ENCODE data around the gene DLG2. TPM values are rescaled to one million over a fixed set of nuclear protein-coding genes. Genes with fewer than 3 reads are reported as not detected.

DLG2 gene
- total RNA-seq, 1 donor from 2014 or later, result 25.3 TPM

DNA sequence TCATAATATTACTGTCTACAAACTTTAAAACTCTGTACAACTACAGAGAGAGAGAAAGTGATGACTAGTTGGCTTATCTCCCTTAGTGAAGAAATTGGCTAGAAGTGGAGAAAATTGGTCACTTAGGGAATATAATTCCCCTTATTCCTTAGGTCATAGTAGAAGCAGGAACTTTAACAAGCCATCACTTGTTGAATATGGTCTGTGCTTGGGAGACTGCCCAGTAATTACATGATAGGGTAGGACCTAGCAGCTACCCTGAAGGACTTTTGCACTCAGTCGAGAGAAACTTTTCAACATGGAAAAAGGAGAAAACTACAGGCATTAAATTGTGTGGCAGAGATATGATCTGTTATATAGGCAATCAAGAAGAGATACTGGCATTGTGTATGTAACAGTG, 1764.5 kb downstream of the DLG2 start:
- DNase-seq (ENCODE audit: low spot score), result no peak

DNA sequence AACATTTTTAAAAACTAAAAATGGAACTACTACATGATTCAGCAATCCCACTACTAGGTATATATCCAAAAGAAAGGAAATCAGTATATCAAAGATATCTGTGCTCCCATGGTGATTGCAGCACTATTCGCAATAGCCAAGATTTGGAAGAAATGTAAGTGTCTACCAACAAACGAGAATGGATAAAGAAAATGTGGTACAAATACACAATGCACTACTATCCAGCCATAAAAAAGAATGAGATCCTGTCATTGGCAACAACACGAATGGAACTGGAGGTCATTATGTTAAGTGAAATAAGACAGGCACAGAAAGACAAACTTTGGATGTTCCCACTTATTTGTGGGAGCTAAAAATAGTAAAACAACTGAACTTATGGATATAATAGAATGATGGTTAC, 1765.1 kb downstream of the DLG2 start:
- DNase-seq (ENCODE audit: low spot score), result no peak

DNA sequence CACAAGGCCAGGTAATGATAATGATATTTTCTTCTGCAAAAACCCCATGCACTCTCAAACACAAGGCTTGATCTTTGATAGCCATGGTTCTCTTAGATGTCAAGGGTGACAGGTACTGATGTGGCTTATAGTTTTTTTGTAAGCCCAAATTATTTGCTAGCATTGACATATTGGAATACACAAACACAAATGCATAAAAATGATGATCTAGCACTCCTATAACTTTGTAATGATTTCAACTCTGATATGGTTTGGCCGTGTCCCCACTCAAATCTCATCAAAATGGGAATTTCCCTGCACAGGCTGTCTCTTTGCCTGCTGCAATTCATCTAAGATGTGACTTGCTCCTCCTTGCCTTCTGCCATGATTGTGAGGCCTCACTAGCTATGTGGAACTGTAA, 1768.5 kb downstream of the DLG2 start:
- no peak for DNase-seq (ENCODE audit: low spot score)

DNA sequence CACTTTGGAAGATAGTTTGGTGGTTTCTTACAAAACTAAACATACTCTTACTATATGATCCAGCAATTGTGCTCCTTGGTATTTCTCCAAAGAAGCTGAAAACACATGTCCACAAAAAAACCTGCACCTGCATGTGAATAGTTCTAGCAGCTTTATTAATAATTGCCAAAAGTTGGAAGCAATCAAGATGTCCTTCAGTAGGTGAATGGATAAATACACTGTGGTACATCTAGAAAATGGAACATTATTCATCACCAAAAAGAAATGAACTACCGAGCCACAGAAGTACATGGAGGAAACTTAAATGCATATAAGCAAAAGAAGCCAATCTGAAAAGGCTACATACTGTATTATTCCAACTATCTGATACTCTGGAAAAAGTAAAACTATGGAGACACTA, 1771.9 kb downstream of the DLG2 start:
- no peak for DNase-seq (ENCODE audit: low spot score)

DNA sequence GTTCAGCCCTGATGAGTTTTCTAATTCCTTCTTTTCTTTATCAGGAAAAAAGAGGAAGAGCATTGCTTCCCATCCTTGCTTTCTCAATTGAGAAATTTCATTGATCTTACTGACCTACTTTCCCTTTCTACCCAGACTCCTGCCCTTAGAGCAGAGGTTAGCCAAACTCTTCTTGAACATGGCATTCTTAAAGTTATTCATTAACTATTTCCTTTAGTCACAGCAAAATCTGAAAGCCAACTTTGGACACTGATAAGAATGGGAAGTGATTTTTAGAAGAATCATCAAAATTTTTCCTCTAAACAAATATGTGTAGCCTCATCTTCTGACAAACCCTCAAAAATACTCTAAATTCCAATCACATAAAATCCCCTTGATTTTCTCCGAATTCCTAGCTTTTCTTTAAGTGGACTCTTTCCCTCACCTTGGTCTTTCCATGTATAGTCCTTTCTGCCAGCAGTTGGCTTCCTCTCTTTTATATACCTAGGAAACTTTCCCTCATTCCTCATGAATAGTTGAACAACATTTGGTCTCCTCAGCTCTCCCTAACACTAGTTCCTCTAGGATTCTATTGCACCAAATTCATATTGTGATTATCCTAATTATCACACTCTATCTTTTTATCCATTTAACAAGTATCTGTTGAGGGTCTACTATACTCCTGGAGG, 1774.2 kb downstream of the DLG2 start:
- DNase-seq (ENCODE audit: low spot score), result no peak

DNA sequence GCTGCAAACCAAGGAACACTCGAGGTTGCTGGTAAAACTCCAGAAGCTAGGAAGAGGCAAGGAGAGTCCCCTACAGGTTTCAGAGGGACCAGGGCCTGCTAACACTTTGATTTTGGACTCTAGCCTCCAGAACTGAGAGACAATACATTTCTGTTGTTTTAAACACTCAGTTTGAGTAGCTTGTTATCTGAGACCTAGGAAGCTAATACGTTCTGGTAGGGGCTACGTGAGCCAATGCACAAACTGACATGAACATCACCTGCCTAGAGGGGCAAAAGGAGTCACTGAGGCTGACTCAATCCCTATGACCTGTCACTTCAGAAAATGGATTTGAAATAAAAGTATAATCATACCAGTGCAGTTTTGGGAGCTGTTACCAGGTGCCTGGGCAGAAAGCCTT, 1775.1 kb downstream of the DLG2 start:
- no peak for DNase-seq (ENCODE audit: low spot score)

DNA sequence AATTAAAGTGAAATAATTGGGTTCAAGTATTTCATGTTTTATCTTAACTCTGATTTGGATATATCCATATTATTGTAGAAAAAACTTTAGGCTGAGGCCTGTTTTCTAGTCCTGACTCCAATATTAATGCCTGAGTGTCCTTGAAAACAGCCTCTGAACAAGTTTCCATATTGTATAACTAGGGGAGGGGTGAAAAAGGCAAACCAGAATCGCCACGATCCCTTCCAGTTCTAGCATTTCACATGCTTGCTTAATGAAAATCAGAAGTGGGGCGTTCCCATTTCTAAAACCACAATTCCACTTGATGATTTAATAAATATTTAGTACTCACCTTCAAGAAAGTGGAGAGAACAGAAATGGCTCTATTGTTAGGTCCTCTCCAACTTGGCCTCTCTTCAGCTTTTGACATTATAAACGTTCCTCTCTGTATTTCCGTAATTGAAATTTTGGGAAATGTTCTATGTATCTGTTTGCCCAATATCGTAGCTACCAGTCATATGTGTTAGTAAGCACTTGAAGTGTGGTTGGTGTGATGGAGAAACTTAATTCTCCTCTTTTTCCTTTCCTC, 1779.6 kb downstream of the DLG2 start:
- no peak for DNase-seq (ENCODE audit: low spot score)

DNA sequence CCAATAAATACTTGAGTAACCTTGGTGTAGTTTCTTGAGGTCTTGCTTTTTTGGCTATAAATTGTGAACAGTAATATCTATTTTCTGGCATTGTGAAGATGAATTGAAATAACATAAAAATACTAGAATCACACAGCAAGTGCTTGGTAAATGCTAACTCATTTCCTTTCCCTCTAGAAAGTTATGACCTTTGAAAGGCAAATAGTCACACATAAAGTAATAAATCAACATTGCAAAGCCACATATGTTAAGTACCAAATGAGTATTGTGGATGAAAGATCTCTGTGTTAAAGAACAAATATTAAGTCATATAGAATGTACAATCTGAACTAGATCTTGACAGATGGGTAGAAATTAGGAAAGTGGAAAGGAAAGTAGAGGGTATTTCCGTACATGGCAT, 1781.3 kb downstream of the DLG2 start:
- no peak for DNase-seq (ENCODE audit: low spot score)

DNA sequence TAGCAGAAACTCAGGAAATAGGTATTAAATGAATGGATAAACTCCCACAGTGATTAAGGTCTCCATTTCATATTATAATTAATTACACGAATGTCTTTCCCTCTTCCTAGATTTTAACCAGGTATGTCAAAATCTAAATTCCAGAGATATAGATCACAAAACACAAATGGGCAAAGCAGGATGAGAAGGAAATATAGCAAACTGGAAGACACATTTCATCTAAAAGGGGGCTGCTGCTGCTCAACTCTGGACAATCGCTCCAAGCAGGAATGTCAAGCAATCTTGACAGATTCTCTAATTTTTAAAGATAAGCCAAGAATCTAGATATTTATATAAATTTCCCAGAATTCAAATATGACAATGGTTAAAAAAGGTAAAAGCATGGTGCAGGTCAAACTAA, 1786.8 kb downstream of the DLG2 start:
- no peak for DNase-seq (ENCODE audit: low spot score)

DNA sequence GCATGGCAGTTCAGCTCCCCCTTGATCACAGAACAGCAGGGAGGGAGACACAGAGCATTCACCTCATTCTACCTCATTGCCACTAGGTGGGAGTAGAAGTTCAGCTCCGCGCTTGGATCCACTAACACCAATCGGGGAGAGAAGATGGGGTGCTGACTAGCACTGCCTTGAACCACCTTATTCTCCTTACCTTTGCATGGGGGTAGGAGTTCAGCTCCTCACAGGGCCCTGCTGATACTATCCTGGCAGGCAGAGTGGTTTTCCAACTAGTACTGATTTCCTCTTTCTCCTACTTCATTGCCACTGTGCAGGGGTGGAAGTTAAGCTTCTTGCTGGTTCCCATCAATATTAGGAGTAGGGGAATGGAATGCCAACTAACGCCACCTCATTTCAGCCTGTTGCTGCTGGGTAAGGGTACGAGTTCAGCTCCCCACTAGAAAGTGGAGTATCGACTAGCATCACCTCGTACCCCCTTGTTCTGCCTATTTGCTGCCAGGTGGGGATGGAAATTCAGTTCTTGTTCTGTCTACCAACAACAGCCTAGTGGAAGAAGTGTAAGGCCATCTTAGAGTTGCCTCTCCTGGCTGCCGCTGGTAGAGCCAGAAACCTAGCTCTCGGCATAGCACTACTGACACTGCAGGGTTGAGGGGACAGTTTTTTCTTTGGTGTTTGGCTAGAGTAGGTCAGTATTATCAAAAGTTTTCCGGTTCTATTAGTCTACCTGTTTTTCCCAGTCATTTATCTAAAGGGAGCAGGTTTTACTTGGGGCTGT, 1790.1 kb downstream of the DLG2 start:
- peak; percentile 31 for DNase-seq (ENCODE audit: low spot score)

DNA sequence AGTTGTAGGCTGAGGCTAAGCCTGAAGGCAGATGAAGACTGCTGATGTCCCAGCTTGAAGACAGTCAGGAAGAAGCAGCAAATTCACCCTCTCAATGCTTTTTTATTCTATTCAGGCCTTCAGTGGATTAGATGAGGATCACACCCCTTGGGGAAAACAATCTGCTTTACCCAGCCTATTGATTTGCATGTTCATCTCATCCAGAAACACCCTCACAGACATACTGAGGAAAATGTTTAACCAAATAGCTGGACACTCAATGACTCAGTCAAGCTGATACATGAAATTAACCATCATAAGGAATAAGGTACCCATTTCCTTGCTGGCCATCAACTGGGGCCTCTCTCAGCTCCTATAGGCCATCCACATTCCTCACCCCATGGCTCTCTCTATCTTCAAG, 1791.1 kb downstream of the DLG2 start:
- DNase-seq (ENCODE audit: low spot score), result no peak

DNA sequence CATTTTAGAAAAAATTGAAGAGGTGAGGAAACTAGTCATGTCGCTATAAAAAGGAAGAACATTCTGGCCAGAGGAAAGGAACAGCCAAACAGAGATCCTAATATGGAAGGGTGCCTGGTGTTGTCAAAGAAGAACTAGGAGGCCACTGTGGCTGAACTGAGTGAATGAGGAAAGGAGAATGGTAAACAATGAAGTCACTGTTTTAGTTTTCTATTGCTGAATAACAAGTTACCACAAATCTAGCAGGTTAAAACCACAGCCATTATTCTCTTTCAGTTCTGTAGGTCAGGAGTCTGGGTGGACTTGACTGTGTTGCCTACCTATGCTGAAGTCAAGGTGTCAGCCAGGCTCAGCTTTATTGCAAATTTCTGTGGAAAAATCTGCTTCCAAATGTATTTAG, 1791.7 kb downstream of the DLG2 start:
- DNase-seq (ENCODE audit: low spot score), result no peak

DNA sequence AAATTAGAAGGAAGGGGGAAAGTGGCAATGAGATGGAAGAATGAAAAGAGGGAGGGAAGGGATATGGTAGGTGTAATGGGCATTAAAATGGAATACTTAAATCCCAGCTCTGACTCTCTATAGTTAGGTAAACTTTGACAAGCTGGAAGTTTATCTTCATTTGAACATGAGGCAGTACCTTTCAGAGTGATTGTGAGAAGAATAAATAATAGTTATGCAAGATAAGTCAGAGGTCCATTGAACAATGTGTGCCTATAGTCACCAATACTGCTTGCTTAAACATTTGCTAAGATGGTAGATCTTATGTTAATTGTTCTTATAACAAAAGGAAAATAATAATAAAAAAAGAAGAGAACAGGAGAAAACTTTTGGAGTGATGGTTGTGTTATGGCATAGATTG, 1795.2 kb downstream of the DLG2 start:
- no peak for DNase-seq (ENCODE audit: low spot score)

DNA sequence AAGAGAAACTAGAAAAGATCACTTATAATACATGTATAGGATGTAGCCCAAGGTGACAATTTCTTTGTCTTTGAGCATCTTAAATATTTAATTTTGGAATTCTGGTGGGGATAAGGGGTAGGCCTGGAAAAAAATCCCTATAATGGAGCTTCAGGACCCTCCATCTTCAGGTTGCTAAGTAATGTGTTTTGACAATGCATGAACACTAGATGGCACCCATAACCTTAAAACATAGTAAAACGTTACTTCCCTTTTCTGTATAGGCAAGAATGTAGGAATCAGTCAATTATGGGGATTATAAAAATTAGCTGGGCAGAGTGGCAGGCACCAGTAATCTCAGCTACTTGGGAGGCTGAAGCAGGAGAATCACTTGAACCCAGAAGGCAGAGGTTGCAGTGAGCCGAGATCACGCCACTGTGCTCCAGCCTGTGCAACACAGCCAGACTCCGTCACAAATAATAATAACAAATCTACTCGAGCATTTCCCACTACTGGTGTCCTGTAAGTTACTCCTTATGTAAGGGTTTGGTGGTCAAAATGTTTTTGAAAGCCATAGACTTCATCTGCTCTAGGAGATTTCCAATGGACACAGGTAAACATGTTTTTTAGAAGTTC, 1799.1 kb downstream of the DLG2 start:
- peak; percentile 30 for DNase-seq (ENCODE audit: low spot score)

DNA sequence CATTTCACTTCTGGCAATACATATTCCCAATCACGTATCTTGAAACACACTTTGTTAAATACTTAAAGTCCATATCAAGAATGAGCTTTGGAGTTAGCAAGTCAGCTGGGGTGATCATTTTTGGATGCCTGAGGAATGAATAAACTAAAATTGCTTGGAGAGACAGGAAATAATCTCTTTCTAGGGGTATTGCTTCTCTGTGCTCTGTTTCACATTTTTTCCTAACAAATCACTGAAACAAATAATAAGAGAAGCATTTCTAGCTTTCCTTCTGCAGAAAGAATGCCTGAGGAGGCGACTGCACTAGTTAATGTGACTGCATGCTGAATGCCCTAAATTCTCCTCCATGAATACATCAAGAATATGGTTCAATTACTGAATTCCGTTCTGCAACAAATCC, 1799.6 kb downstream of the DLG2 start:
- DNase-seq (ENCODE audit: low spot score), result no peak

DNA sequence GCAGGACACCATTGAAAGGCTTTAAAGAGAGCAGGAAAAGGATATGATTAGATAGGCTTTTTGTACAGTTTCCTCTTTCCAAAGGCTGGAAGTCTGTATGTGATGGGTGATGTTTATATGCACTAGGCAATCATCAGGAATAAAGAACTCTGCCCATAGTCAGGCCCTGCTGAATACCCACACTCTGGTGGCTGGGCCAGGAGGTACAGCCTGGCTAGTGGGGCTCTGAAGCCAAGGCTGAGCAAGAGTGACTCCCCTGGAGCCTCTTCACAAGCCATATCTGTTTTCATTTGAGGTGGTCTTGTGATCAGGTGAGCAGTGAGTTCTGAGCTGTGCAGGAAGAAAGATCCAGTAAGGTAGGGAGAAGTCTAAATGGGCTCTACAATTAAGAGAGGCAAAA, 1801.1 kb downstream of the DLG2 start:
- DNase-seq (ENCODE audit: low spot score), result no peak

DNA sequence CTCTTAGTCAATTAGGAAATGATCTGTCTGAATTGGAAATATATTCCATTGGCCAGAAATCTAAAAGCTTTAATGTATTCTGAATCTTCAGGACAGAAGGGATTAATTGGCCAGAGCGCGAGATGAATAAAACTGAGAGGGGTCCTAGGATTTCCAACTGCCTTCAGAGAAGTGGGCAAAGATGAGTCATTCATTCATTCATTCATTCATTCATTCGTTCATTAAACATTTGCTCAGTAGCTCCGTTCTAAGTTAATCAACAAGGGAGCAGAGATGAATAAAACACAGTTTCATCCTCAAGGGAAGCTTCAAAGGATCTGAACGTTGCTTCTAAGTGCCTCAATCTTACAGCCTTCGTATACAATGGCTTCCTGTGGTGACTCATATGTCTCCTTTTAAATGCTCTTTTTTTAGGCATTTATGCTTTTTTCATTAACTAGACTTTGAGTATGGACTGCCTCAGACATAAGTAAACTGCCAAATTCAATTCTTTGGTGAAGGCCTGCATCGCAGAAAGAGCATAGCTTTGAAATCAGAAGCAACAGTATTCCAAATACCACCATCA, 1803.6 kb downstream of the DLG2 start:
- no peak for DNase-seq (ENCODE audit: low spot score)

DNA sequence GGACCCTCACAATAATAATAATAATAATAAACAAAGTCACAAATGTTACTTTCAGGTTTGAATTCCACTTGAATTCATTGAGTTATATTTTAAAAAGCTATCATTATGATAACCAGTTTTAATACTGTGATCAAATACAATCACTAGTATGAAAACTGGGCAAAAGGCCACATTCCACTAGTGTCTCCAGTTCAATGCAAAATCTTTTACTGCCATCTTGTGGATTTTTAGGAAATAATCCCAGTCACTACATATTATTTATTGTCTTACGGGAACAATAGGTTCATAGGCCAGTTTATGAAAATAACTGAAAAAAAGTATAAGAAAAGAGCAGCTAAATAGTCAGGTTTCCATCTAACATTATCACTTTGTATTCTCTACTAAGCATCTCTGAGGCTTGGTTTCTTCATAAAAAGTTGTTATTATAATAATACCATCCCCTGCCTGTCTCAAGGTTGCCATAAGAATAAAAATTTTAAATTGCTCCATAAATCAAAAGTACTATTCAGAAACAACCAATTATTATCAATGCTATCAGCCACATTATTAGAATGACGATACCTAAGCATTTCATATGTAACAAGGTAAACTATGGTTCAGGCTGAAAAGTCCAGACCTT, 1807.1 kb downstream of the DLG2 start:
- peak; percentile 76 for DNase-seq (ENCODE audit: low spot score)

DNA sequence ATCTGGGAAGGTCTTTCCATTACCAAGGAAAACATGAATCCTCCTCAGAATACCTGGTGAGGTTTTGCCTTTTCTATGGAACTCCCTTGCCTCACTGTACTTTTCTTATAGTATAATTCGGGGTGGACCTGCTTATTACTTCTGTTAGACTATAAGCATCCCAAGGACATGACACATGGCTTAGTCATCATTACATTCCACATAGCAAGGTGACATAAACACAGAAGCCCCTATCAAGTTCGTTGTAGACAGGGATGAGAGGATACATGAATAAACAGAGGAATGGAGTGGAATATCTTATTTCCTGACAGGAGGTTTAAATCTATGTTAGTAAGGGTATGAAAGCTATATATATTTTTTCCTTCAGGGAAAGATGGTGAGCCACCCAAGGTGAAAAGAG, 1808.8 kb downstream of the DLG2 start:
- no peak for DNase-seq (ENCODE audit: low spot score)

DNA sequence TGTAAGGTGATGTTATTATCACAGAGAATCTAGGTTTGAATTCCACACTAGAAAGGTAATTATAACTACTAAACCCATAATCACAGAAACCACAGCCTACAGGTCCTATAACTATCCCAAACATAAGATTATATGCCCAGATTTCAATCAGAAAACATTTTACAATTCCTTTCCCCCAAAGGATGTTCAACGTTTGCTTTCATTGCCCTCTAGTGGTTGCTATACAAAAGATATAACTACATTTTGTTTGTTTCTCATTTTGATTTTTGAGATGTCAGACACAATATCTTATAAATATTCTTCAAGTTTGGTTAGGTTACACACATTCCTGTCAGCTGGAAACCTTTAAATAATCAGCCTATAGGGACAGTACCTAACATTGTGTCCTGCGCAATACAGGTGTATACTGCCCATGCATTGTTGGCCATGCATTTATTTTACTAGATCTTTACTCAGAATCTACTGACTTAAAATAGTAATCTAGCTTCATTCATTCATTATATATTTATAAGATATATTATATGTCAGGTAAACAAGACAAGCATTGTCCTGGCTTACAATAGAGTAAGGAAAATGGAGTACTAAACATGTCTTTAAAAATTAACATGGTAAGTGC, 1810.5 kb downstream of the DLG2 start:
- DNase-seq (ENCODE audit: low spot score), result peak; percentile 38

DNA sequence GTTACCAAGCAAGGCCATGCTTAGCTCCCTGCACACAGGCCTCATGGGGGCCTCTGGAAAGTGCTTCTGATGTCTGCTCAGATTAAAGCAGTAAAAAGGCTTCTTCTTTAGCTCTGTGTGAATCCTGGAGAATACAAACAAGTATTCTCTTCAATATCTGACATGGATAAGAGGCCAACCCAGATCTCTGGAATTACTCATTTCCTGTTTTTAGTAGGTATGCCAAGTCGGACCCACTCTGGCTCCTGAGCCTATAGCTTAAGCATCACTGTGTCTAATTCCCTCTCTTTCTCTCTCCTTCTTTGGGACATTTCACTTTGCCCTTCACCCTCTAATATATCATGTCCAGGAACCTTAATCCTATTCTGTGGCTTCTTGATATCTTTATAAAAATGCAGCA, 1811.4 kb downstream of the DLG2 start:
- peak; percentile 79 for DNase-seq (ENCODE audit: low spot score)

Data from umbilical cord (tissue), 2 donors.